HL-60/S4 (cell line): ENCODE measurements around the gene CCT3.

Source experiments
- in situ Hi-C: fragments of 300-500 bp; cut with MboI; formaldehyde crosslinking; loops from 2 replicates; pipeline ENCODE4 v1.14.3; 2022; ENCODE audit warnings: low sequenced_read_pairs

Gene CCT3

GRCh38 chr1:156282479-156283222 is 55.4 kb downstream of the CCT3 start, which contains the start of gene SMG5:
TSS of gene SMG5 (minus strand) at chr1:156282825. CDS start at chr1:156282680, 145 bp downstream.
- in situ Hi-C loops, result no loop called here

- in situ Hi-C loops, result no loop called here
These were observed 56.2 kb downstream of the CCT3 start for GRCh38 chr1:156281693-156282478.

- in situ Hi-C loops, result no loop called here
These were observed 56.8 kb downstream of the CCT3 start for GRCh38 chr1:156281281-156281680.

GRCh38 chr1:156279837-156280236 is 58.3 kb downstream of the CCT3 start:
- in situ Hi-C loops, result no loop called here

- in situ Hi-C loops, result no loop called here
These were observed 61.1 kb downstream of the CCT3 start for GRCh38 chr1:156276966-156277381.

GRCh38 chr1:156276532-156276931 is 61.6 kb downstream of the CCT3 start:
- in situ Hi-C loops, result no loop called here

GRCh38 chr1:156270314-156270713 is 67.8 kb downstream of the CCT3 start:
- in situ Hi-C loops, result no loop called here

- in situ Hi-C loops, result no loop called here
These were observed 69.8 kb downstream of the CCT3 start for GRCh38 chr1:156268336-156268735.

GRCh38 chr1:156266051-156266450 is 72.0 kb downstream of the CCT3 start:
- in situ Hi-C loops, result no loop called here

GRCh38 chr1:156263288-156263655 is 74.8 kb downstream of the CCT3 start:
- in situ Hi-C loops, result no loop called here

- in situ Hi-C loops, result no loop called here
These were observed 75.4 kb downstream of the CCT3 start for GRCh38 chr1:156262461-156263287.

GRCh38 chr1:156260896-156261295 is 77.2 kb downstream of the CCT3 start:
- in situ Hi-C loops, result no loop called here

GRCh38 chr1:156259805-156260204 is 78.3 kb downstream of the CCT3 start:
- in situ Hi-C loops, result no loop called here
